GM19238 (cell line): ENCODE results near the gene TMCC3.

Experiments
- DNase-seq: peaks from one replicate; pipeline ENCODE4 v3.0.0; 2011; ENCODE audit warnings: low spot score; ENCODE audit not compliant: insufficient read length

The TMCC3 gene

DNA sequence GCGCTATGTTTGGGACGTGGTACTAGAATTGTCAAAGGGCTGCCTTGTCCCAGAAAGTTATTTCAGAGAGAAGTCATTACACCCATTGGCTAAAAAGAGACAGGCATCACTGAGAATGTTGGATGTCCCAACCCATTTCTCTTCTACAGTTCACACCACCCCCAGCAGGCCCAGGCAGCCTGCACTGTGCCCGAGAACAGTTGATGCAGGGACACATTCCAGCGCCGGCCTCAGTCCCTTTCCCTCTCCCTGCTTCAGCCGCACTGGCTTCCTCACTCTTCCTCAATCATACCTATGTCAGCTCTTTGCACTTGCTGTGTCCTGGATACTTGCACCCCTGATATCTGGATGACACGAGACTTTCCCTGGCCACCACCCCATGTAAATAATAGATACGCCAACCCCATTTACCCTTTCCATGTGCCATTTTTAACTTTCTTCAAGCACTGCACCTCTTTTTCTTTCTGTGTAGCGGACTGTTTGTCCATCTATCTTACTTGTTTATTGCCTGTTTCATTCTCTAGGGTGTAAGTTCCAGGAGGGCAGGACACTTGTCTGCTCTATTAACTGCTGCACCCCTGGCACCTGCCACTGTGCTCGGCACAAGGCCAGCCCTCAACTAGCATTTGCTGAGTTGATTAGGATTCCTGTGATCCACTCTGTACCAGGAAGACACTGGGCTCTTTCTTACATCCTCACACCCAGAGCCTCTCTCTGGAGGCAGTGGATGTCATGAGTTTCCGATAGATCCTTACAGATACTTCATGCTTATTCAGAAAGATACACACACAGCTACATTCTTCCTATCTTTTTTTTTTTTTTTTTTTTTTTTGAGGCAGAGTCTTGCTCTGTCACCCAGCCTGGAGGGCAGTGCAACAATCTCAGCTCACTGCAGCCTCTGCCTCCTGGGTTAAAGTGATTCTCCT is 114.1 kb downstream of the TMCC3 start:
- no peak for DNase-seq

DNA sequence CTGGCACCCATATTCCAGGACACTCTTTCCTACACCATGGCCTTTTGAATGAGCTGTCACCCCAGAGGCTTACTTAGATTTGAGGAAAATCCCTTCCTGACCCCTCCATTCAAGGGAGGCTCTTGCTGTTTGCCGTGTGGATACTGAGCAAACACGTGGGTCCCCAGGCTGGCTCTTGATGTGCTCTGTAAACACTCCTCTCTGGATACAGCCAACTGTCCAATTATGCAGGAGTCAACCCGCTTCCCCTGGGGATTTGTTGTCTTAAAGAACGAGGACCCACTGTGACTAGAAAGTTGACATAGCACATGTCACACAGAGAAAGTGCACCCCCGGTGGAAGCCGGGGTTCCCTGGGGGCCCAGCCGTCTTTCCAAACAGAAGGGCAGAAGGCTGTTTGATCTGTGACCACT is 114.8 kb downstream of the TMCC3 start:
- no peak for DNase-seq

DNA sequence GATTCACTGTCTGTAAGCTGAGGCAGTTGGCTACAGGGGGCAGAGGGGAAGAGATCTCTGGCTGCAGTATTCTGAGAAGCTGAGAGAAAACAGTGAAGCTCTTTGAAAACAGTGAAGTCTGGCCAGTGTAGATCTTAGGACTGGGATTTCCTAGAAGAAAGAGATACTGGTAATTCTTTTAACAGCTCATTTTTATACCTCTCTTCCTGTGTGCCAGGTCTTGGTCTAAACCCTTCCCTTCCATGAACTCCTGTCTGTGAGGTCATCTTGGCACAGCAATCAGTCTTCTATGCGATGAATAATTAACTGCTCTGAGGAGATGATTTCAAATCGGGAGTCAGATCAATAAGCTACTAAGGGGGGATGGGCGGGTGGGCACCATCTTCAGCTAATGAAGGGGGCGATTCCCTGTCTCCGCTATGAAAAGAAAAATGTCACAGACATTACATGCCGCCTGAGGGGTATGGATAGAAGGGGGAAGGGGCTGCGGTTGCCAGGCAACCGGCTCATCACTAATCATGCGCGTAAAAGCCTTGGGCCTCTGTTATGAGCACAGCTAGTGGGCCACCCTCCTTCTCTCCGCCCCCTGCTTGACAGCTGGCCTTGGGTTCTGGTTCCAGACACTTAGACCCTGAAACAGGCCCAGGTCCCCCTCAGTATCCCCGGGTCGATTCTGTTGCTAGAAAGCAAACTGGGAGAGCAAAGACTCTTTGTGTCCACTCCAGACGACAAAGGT is 115.4 kb downstream of the TMCC3 start:
- no peak for DNase-seq

DNA sequence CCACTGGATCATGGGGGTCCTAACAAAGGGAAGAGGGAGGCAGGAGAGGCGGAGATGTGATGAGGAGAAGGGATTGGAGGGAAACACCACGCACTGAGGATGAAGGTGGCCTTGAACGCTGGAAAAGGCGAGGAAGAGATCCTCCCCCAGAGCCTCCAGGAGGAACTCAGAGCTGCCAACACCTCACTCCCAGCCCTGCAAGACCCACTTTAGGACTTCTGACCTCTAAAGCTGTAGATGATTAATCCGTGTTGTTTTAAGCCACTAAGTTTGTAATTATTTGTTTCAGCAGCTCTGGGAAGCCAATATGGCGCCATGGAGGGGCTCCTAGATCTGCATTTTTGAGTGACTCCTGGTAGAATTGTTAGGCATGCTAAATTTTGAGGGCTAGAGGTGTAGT is 116.1 kb downstream of the TMCC3 start:
- no peak for DNase-seq

DNA sequence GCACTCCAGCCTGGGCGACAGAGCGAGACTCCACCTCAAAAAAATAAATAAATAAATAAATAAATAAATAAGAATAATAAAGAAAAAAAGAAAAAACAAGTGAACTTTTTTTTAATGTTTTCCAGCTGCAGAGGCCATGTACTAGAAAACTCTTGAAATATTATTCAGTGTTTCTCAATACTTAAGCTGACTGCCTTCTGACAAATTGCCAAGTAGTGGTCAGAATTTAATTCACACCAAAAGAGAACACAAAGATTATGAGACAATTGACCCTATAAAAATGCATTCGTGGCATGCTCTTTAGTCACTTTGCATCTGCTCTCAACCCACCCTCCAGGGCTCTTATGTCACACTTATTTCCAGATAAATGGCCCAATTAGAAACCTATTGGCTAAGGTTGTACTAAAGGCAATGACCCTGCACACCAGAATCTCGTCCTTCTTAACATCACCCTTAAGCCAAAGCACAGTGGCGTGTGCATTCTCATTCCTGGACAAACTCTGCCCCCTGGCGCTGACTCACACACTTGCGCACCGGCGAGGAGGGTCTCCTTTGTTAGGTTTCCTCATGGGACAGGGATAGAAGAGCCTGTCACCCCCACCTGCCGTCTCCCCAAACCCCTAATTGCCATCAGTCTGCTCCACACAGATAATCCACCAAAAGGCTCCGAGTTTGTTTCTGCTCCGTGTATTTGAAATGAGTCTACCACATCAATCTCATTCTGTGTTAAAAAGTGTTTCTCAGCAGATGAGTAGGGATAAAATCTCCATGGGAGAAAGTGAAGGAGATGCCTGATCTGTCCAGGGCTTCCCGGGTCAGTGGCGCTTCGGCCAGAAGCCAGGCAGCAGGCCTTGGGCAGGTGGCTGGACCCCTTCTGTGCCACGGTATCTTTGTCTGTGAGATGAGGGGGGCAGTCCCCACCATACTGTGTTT is 117.6 kb downstream of the TMCC3 start:
- DNase-seq: peak; percentile 63

DNA sequence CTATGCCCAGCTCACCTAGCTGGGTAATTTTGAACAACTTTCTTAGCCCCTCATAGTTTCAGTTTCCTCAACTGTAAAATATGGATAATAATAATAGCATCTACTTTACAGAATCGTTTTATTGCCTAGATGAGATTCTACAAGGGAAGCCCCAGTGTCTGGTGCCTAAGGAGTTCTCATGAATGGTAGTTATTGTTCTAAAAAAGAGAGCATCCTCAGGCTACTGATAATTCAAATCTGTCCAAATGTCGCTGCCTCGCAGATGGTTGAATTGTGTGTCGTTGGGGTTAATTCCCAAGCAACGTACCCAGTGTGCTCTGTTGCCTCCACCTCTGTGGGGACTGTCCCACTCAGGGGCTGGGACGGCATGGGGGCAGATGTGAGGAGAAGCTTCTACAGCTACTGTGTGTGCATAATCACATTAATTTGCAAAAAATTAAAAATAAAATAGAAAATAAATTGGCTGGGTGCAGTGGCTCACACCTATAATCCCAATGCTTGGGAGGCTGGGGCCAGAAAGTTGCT is 119.1 kb downstream of the TMCC3 start:
- DNase-seq: no peak

- no peak for DNase-seq
Measured at GRCh38 chr12:94525951-94526350, 124.4 kb downstream of the TMCC3 start.
